NCI-H748 (cell line): Measurements from ENCODE around the gene GABRQ.

Source experiments
- DNase-seq: peaks from one replicate; lab custom pipeline; 2025; ENCODE audit not compliant: unreplicated experiment; lab: John Stamatoyannopoulos, UW

The GABRQ gene

DNA sequence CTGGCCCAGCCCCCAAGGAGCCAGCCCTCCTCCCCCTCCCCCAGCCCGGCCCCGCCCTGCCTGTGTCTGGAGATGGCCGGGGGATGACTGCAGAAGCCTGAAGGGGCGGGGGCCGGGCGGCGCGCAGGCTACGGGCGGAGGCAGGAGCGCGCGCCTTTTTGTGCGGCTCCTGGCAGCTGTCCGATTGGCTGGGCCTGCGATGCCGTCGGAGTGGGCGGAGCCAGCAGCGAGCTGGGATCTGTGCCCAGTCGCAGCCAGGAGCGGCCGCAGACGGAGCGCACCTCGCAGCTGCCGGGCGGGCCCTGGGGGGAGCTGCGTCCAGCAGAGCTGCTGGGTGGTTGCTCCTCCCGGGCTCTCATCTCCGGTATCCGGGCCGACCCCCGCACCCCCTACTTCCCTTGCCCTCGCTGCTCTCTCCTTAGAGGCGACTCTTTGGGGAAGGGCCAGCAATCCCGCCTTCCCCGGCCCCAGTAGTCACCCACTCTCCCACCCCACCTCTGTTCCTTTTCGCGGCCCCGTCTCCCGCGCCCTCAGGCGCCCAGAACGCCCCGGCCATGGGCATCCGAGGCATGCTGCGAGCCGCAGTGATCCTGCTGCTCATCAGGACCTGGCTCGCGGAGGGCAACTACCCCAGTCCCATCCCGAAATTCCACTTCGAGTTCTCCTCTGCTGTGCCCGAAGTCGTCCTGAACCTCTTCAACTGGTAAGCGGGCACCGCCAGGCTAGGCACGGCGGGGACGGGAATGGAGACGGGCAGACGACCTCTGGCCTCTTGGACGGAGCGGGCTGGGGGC lies at the start of gene GABRQ:
Gene GABRQ (plus strand): TSS at position 247 of the 794 bp plus-strand sequence. CDS start 308 bp downstream, at position 555.
- DNase-seq, result peak; percentile 90

DNA sequence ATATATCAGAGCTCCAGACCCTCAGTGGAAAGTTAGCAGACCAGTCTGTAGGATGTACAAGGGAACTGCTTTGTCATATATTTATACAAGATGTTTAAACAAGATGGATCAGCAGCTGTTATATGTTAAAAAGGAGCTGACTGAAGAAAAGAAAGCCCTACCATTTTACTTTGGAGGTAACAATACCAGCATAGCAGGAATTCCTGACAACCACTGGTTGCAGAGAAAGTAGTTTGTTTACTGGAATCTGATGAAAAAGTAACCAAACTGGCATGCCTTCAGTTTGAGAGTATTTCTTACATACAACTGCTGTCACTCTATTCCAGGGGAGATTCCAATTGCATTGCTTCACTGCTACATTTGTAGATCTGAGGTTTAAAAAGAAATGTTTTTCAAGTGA lies 49.5 kb upstream of the GABRQ start:
- DNase-seq, result no peak

- peak; percentile 54 for DNase-seq
Observed at GRCh38 chrX:152600853-152601633, 36.7 kb upstream of the GABRQ start.

DNA sequence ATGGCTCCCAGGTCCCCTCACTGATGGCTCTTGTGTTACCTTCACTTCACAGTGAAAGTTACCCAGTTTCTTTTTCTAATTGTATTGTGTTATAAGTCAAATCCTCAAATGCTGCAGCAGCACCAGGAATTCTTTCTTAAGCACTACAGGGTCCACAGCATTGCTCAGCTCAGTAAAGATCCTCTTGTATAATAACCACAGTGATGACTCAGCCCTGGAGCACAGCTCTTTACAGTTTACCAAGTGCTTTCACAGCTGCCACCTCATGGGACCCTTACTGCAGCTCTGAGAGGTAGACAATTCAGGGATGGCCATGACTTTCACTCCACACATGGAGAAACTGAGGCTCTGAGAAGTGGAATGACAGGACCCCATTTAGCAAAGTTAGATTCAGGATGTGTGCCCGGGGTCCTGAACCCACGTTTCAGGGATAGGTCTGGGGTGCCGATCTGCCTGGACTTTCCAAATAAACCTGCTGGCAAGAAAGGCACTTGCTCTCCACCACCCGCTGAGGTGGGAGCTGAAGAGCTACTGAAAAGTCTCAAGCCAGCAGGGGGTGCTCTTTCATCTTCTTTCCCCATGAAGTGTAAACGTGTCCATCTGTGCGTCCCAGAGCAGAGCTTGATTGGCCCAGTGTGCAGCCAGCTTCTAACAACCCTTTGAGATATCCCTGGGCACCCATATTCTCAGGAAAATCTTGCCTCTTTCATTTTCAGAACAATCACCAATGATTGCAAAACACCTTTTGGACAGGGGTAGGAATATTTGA lies 35.7 kb upstream of the GABRQ start:
- DNase-seq, result peak; percentile 2

DNA sequence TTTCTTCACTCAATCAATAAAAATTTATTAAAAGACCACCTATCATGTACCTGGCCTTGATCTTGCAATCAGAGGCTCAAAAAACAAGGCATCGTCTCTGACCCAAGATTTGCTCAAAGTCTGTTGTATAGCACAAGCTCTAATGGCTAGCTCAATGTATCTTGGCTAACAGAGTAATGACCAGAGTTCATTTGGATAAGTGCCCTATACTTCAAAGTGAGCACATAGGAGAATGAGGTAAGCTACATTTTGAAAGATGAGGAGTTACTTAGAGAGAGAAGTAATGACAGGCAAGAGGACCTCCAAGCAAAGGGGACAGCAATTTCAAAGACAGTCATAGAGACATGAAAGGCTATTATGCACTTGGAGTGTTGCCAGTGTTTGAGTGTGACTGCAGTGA lies 22.9 kb upstream of the GABRQ start:
- no peak for DNase-seq

DNA sequence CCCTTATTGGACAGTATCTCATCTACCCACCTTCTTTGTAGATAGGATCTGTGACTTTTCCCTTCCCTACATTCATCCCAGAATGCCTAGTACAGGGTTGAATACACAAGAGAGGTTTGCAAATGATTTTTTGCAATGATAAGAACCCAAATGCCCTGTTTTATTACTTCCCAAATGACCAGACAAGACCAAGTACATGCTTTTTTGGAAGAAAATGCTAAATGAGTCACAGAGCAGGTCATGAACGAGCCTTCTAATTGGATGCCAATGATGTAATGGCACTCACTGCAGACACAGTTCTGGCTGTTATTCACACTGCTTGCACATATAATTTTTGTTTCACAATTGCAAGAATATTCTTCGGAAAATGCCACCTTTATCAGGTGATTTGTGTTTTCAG lies 17.8 kb upstream of the GABRQ start:
- DNase-seq, result no peak

GRCh38 chrX:152632445-152633097 lies 5.1 kb upstream of the GABRQ start:
- DNase-seq, result peak; percentile 45

GRCh38 chrX:152635941-152636340 lies 1.8 kb upstream of the GABRQ start:
- DNase-seq, result peak; percentile 66

GRCh38 chrX:152638443-152638904 lies 779 bp downstream of the GABRQ start:
- DNase-seq, result peak; percentile 61

DNA sequence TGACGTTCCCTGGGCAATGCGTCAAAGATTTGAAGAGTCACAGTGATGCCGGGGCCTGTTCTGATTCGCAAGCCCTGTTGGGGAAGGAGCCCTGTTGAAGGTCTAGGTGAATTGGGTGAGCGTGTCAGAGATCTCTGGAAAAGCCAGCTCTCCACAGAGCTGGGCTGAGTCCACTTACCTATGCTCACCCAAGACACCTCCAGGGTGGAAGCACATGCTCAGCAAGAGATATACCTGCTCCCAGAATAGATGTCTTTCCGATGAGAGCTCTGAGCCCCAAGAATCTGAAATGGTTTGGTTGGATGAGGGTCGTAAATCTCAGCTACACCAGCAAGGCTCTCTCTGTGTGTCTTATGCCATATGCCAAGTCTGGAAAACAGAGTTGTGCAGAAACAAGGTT lies 1.7 kb downstream of the GABRQ start:
- DNase-seq, result no peak

GRCh38 chrX:152640034-152640818 lies 2.5 kb downstream of the GABRQ start:
- no peak for DNase-seq

- DNase-seq, result no peak
Observed at GRCh38 chrX:152641256-152641875, 3.7 kb downstream of the GABRQ start.

GRCh38 chrX:152641996-152642395 lies 4.3 kb downstream of the GABRQ start:
- DNase-seq, result no peak

- no peak for DNase-seq
Observed at GRCh38 chrX:152642931-152643564, 5.4 kb downstream of the GABRQ start.

DNA sequence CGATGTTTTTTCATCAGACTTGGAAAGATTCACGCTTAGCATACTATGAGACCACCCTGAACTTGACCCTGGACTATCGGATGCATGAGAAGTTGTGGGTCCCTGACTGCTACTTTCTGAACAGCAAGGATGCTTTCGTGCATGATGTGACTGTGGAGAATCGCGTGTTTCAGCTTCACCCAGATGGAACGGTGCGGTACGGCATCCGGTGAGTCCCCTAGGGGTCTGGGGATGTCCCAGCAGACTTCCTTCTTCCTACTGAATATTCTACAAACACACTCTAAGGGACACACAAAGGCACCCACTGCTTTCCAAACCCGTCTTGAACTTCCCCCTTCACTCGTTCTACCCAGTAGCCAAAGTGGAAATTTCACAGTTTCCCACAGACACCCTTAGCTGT lies 9.3 kb downstream of the GABRQ start:
- no peak for DNase-seq

DNA sequence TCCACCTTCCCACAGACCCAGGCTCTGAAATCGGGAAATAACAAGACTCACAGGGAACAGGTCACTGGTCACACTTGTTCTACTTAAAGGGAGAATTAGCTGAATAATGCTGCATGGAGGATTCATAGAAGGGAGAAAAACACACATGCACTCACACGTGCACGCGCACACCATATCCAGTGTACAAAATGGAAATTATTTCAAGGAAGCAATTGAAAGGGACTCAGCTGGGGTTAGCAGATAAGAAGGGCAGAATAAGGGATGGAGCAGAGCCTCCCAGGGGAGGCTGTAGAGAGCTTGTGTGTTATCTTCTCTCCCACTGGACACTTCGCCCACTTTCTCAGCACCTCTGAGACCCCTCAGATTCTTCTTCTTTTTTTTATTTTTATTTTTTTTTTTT lies 10.3 kb downstream of the GABRQ start:
- DNase-seq, result no peak

GRCh38 chrX:152652060-152652459 lies 14.4 kb downstream of the GABRQ start:
- no peak for DNase-seq

DNA sequence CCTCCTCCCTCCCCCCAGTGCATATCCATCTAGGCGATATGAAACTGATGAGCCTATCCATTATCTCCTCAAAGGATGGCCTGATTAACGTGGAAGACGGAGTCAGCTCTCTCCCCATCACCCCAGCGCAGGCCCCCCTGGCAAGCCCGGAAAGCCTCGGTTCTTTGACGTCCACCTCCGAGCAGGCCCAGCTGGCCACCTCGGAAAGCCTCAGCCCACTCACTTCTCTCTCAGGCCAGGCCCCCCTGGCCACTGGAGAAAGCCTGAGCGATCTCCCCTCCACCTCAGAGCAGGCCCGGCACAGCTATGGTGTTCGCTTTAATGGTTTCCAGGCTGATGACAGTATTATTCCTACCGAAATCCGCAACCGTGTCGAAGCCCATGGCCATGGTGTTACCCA lies 14.8 kb downstream of the GABRQ start:
- DNase-seq, result no peak

DNA sequence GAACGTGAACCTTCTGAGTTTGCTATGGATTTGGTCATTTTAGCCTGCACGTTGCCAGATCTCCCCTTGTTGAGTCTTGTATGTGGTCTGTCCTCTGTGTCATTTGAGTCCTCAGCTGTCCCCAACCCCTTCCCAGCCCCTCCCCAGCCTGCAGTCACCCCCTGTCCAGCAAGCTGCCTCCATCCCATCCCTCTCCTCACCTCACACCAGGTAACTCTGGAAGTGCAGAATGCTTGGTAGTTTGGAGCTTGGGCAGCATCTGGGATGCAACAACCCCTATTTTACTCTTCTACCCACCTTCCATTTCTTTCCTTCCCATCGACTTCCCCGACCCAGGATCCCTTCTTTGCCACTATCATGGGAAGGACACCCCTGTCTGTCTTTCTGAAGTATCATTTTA lies 18.4 kb downstream of the GABRQ start:
- DNase-seq, result no peak
